Activated naive CD8-positive, alpha-beta T cell (primary cell): ENCODE measurements around the gene STAG3.
A peak's percentile ranks its signal among the peaks of the same experiment; 100 is the strongest.
"Not testable (repeated sequence)": the region's sequence is repeated elsewhere in the genome, so short reads cannot be mapped to it uniquely, and the experiment has no call there.

Source experiments
- H3K27ac Mint-ChIP-seq: one replicate; pipeline ENCODE4 v1.8.0; 2021; ENCODE audit warnings: mixed read lengths
- H3K27me3 Mint-ChIP-seq: one replicate; pipeline ENCODE4 v1.8.0; 2021; ENCODE audit warnings: mixed read lengths
- H3K36me3 Mint-ChIP-seq: one replicate; pipeline ENCODE4 v1.8.0; 2021; ENCODE audit warnings: mixed read lengths
- H3K4me1 Mint-ChIP-seq: one replicate; pipeline ENCODE4 v1.8.0; 2021; ENCODE audit warnings: low read depth, mixed read lengths
- H3K4me3 Mint-ChIP-seq: one replicate; pipeline ENCODE4 v1.8.0; 2021; ENCODE audit warnings: mild to moderate bottlenecking, mixed read lengths
- H3K9me3 Mint-ChIP-seq: one replicate; pipeline ENCODE4 v1.8.0; 2021; ENCODE audit warnings: low read depth, mixed read lengths

STAG3 gene

DNA sequence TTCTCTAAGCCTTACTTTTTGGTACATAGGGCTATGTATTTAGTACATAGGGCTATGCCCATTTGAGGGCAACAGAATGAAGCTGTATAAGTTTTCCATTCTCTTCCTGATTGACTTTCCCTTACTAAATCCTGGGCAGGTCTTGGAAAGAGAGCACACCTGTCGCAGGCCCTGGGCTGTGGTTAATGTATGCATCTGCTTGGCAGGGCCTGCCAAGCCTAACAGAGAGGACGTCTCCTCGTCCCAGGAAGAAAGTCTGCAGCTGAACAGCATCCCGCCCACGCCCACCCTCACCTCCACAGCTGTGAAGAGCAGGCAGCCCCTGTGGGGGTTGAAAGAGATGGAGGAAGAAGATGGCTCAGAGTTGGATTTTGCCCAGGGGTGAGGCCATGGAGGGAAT, 33.1 kb downstream of the STAG3 start:
- H3K9me3 Mint-ChIP-seq = no peaks in the 10 kb centered on the region
- H3K4me1 Mint-ChIP-seq = peaks cover 70% of the 10 kb centered on the region
- peak overlapping the region; percentile 44 for H3K4me3 Mint-ChIP-seq
- H3K27ac Mint-ChIP-seq = peak overlapping the region; percentile 91
- H3K27me3 Mint-ChIP-seq = no peaks in the 10 kb centered on the region
- peaks cover 3% of the 10 kb centered on the region for H3K36me3 Mint-ChIP-seq

DNA sequence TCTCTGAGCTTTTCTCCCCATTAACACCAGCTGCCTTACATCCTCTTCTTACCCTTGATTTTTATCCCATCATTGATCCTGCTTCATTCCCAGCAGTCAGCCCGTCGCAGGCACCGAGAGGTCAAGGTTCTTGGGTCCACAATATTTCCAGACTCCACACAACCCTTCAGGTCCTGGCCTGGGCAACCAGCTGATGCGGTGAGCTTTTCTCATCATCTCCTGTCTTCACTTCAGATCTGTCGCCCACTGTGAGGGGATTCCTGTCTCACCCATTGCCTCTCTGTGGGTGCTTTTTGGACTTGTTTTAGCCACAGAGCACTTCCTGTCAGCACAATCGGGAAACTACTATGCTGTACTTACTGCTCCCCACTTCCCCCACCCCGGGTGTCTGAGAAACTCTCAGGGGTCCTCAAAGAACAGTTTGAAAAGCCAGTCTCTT, 33.6 kb downstream of the STAG3 start:
- Mint-ChIP-seq H3K36me3 (peaks cover 3% of the 10 kb centered on the region), H3K4me1 (peaks cover 70% of the 10 kb centered on the region), H3K27ac (peak overlapping the region; percentile 91), H3K9me3 (no peaks in the 10 kb centered on the region), H3K4me3 (peak overlapping the region; percentile 85), H3K27me3 (no peaks in the 10 kb centered on the region)

DNA sequence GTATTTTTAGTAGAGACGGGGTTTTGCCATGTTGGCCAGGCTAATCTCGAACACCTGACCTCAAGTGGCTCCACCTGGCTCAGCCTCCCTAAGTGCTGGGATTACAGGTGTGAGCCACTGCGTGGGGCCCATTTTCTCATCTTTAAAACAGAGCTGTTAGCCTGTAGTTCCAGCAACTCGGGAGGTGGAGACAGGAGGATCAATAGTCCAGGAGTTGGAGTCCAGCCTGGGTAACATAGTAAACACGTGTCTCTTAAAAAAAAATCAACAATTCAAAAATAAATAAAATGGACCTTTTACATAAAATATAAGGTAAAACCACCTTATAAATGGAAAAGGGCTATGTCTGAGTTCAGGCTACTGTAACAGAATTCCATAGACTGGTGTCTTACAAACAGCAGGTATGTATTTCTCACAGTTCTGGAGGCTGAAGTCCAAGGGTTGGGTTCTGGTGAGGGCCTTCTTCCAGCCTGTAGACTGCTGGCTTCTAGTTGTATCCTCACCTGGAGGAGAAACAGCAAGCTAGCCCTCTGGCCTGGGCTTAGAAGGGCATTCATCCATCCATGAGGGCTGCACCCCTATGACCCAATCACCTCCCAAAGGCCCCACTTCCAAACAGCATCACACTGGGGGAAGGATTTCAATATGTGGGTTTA, 35.0 kb downstream of the STAG3 start:
- H3K9me3 Mint-ChIP-seq = no peaks in the 10 kb centered on the region
- peaks cover 81% of the 10 kb centered on the region for H3K4me1 Mint-ChIP-seq
- H3K36me3 Mint-ChIP-seq = no peaks in the 10 kb centered on the region
- H3K27me3 Mint-ChIP-seq = no peaks in the 10 kb centered on the region
- no peak overlapping the region for H3K4me3 Mint-ChIP-seq
- H3K27ac Mint-ChIP-seq = peak overlapping the region; percentile 58

DNA sequence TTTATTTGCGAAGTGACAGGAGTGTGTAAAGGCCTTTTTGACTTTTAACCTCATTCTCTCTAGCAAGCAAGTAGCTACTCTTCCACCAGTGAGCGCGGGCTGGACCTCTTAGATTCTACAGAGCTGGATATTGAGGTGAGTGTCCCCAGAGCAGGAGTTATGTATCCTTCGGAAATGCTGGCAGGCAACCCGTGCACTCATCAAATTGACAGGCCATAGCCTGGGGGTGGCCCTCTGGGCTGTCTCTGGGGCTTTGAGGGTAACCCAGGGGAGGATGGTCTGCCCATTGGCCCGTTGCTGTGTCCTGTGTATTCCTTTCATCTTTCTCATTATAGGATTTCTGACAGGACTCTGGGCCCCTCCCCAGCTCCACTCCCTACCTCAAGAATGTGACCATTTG, 36.0 kb downstream of the STAG3 start:
- Mint-ChIP-seq H3K9me3 (no peaks in the 10 kb centered on the region), H3K4me3 (no peak overlapping the region), H3K27ac (peak overlapping the region; percentile 58), H3K27me3 (no peaks in the 10 kb centered on the region), H3K4me1 (peaks cover 78% of the 10 kb centered on the region), H3K36me3 (no peaks in the 10 kb centered on the region)

DNA sequence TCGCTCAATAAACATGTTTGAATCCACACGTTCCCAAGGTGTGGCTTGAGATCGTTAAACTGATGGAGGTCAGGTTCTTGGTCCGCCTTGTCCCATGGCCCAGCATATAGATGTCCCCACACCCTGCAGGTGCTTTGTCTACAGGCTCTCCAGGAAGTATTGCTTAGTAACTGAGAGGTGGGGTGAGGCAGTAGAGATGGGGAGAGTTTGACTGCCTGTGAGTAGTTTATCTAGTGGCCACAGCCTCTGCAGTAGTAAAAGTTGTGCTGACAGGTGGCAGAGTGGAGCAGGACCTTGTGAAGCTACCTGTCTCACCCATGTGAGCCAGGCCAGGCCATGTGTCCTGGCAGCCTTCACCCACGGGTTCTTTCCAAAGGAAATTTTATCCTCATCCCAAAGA, 36.6 kb downstream of the STAG3 start:
- not testable (repeated sequence) for H3K27me3 Mint-ChIP-seq, H3K4me3 Mint-ChIP-seq, H3K36me3 Mint-ChIP-seq, H3K9me3 Mint-ChIP-seq
- peaks cover 78% of the 10 kb centered on the region for H3K4me1 Mint-ChIP-seq
- H3K27ac Mint-ChIP-seq = peak overlapping the region; percentile 16

DNA sequence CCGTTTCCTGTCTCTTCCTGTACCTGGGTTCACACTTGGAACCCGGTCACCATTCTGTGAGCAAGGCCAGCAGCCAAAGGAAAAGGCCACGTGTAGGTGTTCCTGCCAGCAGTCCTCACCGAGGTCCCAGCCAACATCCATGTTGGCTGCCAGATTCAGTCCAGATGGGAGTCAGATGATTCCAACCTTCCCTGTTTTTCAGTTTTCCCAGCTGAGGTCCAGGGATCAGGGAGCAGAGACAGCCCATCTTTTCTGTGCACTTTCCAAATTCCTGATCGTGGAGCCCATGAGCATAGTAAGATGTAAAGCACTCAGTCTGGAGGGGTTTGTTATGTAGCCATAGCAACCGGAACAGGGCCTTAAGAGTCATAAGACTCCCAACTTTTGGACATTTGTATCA, 38.2 kb downstream of the STAG3 start:
- no peaks in the 10 kb centered on the region for H3K27me3 Mint-ChIP-seq
- H3K9me3 Mint-ChIP-seq = no peaks in the 10 kb centered on the region
- peaks cover 63% of the 10 kb centered on the region for H3K4me1 Mint-ChIP-seq
- H3K36me3 Mint-ChIP-seq = no peaks in the 10 kb centered on the region
- no peak overlapping the region for H3K4me3 Mint-ChIP-seq
- no peak overlapping the region for H3K27ac Mint-ChIP-seq

DNA sequence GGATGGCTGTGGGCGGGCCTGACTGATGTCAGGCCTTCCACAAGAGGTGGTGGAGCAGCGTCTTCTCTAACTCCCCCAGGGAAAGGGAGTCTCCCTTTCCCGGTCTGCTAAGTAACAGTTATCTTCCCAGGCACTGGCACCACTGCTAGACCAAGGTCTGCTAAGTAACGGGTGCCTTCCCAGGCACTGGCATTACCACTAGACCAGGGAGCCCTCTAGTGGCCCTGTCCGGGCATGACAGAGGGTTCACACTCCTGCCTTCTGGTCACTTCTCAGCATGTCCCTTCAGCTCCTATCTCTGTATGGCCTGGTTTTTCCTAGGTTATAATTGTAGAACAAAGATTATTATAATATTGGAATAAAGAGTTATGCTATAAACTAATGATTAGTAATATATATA, 40.2 kb downstream of the STAG3 start:
- not testable (repeated sequence) for H3K27me3 Mint-ChIP-seq, H3K36me3 Mint-ChIP-seq, H3K9me3 Mint-ChIP-seq
- H3K27ac Mint-ChIP-seq = peak overlapping the region; percentile 34
- H3K4me3 Mint-ChIP-seq = peak overlapping the region; percentile 85
- H3K4me1 Mint-ChIP-seq = peaks cover 57% of the 10 kb centered on the region

DNA sequence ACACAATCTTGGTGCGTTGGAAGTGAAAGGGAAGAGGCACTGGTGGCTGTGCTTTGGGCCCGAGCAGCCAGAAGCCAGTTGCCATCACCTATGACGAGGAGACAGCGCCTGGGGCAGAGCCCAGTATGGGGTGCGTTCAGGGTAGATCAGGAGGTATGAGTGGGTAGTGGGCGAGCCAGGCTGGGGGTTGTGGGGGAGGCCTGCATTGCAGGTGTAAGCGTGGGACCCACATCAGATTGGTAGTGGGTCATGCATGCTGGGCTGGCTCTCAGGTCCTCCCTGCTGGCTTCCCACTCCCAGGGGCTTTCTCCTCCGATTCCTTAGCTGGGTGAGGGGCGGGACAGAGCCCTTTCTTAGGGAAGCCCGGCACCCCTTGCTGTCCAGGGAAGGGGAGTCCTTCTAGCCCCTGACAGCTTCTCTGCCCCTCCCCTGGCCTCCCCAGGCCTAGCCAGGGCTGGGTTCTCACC, 41.6 kb downstream of the STAG3 start:
- no peaks in the 10 kb centered on the region for H3K9me3 Mint-ChIP-seq
- H3K27ac Mint-ChIP-seq = peak overlapping the region; percentile 98

DNA sequence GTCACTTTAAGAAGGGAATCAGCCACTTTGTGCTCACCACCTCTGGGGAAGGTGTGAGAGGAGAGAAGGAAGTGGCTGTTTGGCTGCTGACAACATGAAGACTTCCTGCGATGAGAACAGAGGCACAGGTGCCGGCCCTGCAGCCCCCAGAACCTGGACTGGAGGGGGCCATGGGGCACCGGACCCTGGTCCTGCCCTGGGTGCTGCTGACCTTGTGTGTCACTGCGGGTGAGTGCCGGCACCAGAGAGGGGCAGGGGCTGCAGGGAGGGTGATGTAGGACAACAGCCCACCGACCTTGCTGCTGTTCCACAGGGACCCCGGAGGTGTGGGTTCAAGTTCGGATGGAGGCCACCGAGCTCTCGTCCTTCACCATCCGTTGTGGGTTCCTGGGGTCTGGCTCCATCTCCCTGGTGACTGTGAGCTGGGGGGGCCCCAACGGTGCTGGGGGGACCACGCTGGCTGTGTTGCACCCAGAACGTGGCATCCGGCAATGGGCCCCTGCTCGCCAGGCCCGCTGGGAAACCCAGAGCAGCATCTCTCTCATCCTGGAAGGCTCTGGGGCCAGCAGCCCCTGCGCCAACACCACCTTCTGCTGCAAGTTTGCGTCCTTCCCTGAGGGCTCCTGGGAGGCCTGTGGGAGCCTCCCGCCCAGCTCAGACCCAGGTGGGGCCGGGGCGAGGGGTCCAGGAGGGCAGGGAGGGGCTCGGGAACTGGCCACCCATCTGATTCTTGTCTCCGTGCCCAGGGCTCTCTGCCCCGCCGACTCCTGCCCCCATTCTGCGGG, 42.3 kb downstream of the STAG3 start, which contains the start of gene PVRIG:
TSS of gene PVRIG (plus strand) at position 149 of the 785 bp plus-strand sequence. CDS start at position 171, 22 bp downstream.
- not testable (repeated sequence) for H3K36me3 Mint-ChIP-seq, H3K9me3 Mint-ChIP-seq, H3K27me3 Mint-ChIP-seq
- peak within 1 kb of the TSS; percentile 98 for H3K27ac Mint-ChIP-seq
- H3K4me3 Mint-ChIP-seq = peak within 1 kb of the TSS; percentile 97
- H3K4me1 Mint-ChIP-seq = peaks cover 57% of the 10 kb centered on the region

More for the DNA sequence above, 41.6 kb downstream of the STAG3 start:
- Mint-ChIP-seq H3K27me3 (no peaks in the 10 kb centered on the region), H3K4me1 (peaks cover 56% of the 10 kb centered on the region), H3K36me3 (peaks cover 7% of the 10 kb centered on the region), H3K4me3 (peak overlapping the region; percentile 97)

DNA sequence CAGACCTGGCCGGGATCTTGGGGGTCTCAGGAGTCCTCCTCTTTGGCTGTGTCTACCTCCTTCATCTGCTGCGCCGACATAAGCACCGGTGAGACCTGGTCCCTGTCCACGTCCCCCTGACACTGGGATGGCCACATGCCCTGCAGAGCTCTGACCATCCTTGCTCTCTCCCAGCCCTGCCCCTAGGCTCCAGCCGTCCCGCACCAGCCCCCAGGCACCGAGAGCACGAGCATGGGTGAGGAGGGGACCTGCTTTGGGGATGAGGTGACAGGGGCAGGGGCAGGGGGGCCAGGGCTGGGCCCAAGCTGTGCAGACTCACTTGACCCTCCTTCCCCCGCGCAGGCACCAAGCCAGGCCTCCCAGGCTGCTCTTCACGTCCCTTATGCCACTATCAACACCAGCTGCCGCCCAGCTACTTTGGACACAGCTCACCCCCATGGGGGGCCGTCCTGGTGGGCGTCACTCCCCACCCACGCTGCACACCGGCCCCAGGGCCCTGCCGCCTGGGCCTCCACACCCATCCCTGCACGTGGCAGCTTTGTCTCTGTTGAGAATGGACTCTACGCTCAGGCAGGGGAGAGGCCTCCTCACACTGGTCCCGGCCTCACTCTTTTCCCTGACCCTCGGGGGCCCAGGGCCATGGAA, 43.0 kb downstream of the STAG3 start:
- Mint-ChIP-seq H3K36me3 (peaks cover 7% of the 10 kb centered on the region), H3K4me3 (peak overlapping the region; percentile 97), H3K27ac (peak overlapping the region; percentile 98), H3K4me1 (peaks cover 56% of the 10 kb centered on the region), H3K27me3 (no peaks in the 10 kb centered on the region), H3K9me3 (no peaks in the 10 kb centered on the region)

DNA sequence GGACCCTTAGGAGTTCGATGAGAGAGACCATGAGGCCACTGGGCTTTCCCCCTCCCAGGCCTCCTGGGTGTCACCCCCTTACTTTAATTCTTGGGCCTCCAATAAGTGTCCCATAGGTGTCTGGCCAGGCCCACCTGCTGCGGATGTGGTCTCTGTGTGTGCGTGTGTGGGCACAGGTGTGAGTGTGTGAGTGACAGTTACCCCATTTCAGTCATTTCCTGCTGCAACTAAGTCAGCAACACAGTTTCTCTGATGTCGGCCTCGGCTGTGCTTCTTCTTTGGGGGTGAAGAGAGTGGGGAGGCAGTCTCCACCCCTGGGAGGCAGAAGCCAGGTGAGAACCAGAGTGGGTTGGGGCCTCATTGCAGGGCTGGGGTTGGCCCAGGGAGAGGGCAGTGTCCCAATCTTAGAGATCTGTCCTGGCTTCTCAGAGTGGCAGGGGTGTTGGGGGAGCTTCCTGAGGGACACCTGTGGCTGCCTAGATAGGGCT, 43.6 kb downstream of the STAG3 start:
- Mint-ChIP-seq H3K27ac (peak overlapping the region; percentile 98), H3K36me3 (peaks cover 7% of the 10 kb centered on the region), H3K4me1 (peaks cover 59% of the 10 kb centered on the region)

DNA sequence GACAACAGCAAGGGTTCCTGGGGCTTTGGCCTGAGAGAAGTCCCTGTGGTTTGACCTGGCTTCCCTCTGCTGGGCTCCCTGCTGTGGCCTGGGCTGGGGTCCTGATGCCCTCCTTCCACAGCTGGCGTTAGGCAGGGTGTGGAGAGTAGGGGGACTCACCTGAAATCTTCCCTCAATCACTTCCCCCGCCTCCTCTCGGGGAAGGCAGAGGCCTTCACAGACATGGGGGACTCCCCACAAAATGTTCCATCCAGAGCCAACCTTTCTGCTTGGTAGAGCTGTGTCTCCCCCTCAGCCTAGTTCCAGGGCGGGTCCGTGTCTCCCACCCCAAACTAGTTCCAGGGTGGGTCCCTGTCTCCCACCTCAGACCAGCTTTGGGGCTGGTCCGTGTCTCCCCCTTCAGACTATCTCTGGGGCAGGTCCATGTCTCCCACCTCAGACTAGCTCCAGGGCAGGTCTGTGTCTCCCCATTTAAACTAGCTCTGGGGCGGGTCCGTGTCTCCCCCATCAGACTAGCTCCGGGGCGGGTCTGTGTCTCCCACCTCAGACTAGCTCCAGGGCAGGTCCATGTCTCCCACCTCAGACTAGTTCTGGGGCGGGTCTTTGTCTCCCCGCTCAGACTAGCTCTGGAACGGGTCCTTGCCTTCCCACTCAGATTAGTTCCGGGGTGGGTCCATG, 44.2 kb downstream of the STAG3 start:
- Mint-ChIP-seq H3K9me3 (no peaks in the 10 kb centered on the region), H3K27me3 (no peaks in the 10 kb centered on the region), H3K4me1 (peaks cover 56% of the 10 kb centered on the region), H3K36me3 (peaks cover 7% of the 10 kb centered on the region), H3K27ac (peak overlapping the region; percentile 98), H3K4me3 (peak overlapping the region; percentile 97)

More for the DNA sequence above, 43.6 kb downstream of the STAG3 start:
- no peaks in the 10 kb centered on the region for H3K27me3 Mint-ChIP-seq
- peak overlapping the region; percentile 97 for H3K4me3 Mint-ChIP-seq
- no peaks in the 10 kb centered on the region for H3K9me3 Mint-ChIP-seq

DNA sequence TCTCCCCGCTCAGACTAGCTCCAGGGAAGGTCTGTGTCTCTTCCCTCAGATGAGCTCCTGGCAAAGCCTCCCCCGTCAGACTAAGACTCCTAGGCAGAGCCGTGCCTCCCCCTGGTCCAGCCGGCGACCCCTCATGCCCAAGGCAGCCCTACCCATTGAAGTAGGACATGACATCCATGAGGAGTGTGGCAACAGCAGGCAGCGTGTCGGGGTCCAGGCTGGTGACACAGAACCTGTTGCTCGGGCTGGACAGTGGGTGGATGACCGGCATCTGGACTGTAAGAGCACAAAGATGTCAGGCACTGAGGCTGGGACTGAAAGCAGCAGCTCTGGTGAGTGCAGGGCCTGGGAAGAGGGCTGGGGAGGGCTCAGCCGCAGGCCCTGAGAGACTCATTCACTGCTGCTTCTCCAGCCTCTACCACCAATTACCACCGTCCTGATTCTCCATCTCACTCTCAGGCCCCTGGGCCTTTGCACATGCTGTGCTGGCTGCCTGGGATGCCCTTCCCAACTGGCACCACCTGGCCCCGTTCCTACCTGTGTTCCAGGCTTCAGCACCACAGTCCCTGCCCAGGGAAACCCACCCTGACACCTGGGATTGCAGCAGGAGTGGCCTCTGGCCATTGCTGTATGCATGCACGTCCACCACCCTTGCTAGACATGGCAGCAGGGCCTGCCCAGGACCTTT, 44.9 kb downstream of the STAG3 start:
- H3K4me1 Mint-ChIP-seq = peaks cover 52% of the 10 kb centered on the region
- H3K27me3 Mint-ChIP-seq = no peaks in the 10 kb centered on the region
- peak overlapping the region; percentile 98 for H3K27ac Mint-ChIP-seq
- peaks cover 7% of the 10 kb centered on the region for H3K36me3 Mint-ChIP-seq
- H3K9me3 Mint-ChIP-seq = no peaks in the 10 kb centered on the region
- peak overlapping the region; percentile 97 for H3K4me3 Mint-ChIP-seq

DNA sequence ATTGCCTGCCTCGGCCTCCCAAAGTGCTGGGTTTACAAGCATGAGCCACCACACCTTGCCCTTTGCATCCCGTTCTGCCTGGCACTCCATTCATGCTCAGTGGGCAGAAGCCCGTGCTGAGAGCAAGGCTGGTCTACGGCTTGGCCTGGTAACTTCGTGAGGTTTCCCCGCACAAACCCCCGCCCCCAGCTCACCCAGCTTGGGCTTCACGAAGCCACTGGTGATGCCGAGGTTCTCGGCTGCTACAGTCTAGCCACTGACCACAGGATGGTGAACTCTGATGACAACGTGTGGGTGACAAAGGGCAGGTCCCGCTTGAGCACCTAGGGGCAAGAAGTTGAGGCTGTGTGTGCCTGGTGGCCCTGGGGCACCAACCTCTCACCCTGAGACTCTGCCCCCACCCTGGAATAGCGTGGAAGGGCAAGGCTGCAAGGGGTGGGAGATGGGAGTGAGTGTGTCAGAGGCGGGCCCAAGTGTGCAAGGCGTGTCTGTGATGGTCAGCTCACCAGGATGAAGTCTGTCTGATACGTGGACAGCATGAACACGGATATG, 45.7 kb downstream of the STAG3 start:
- peaks cover 51% of the 10 kb centered on the region for H3K4me1 Mint-ChIP-seq
- not testable (repeated sequence) for H3K27me3 Mint-ChIP-seq, H3K9me3 Mint-ChIP-seq, H3K36me3 Mint-ChIP-seq
- H3K4me3 Mint-ChIP-seq = peak overlapping the region; percentile 97
- H3K27ac Mint-ChIP-seq = peak overlapping the region; percentile 98
